ENCODE results near the gene MXD3. TPM values are rescaled to one million over a fixed set of nuclear protein-coding genes. Genes with fewer than 3 reads are reported as not detected.

MXD3 gene
- total and polyA plus RNA-seq, 10 of the 15 experiments (the other 5 are each of a cell fraction or from before 2014, with no cell fraction given) = 0.24 to 29.8 (median 13.5) TPM

GRCh38 chr5:177357459-177358351 is 46.0 kb upstream of the MXD3 start, which contains the start of gene RGS14:
Gene RGS14, plus strand, starts transcription at chr5:177357924. Its CDS starts 101 bp downstream, at chr5:177358025.
- peak; percentile 91 for ATAC-seq
- WGBS (ENCODE audit: insufficient coverage, insufficient replicate concordance, low lambda C conversion rate, missing lambda C conversion rate) = under 1% methylated on average over 35 of the region's 37 CpGs
- TF ChIP-seq BMI1 (IDR thresholded peaks at IDR 0.05; ENCODE audit: borderline replicate concordance) (peak; percentile 78), NBN (IDR thresholded peaks at IDR 0.05) (peak; percentile 98), SMAD5 (IDR thresholded peaks at IDR 0.05; ENCODE audit: low read depth) (no peak), POU2F2 (IDR thresholded peaks at IDR 0.05; ENCODE audit: borderline replicate concordance, low read depth, low read length) (peak; percentile 13; the same call in 1 of the 3 replicates), BRCA1 (IDR thresholded peaks at IDR 0.05; ENCODE audit: low read depth, low read length) (no peak), MEF2A (IDR thresholded peaks at IDR 0.05; ENCODE audit: insufficient read depth, low read depth, low read length) (peak; percentile 52; the same call in 1 of the 2 replicates), SUZ12 (IDR thresholded peaks at IDR 0.05; ENCODE audit: unreplicated experiment) (no peak), ATF7 (IDR thresholded peaks at IDR 0.05; ENCODE audit: low read depth) (peak; percentile 78), RBBP5 (conservative IDR thresholded peaks at IDR 0.05) (no peak), ASH2L (IDR thresholded peaks at IDR 0.05; ENCODE audit: borderline replicate concordance, low read depth) (no peak), REST (IDR thresholded peaks at IDR 0.05; ENCODE audit: low read depth, low read length) (no peak), IKZF2 (IDR thresholded peaks at IDR 0.05) (peak; percentile 77 to 87), CEBPB (IDR thresholded peaks at IDR 0.05; ENCODE audit: borderline replicate concordance in 1 of 2, low read depth in 2 of 2, low read length in 2 of 2) (no peak), CHD1 (IDR thresholded peaks at IDR 0.05; ENCODE audit: low read depth, low read length) (no peak), SREBF1 (IDR thresholded peaks at IDR 0.05; ENCODE audit: low read length) (no peak), SIX5 (IDR thresholded peaks at IDR 0.05; ENCODE audit: low read depth, low read length, severe bottlenecking) (peak; percentile 19), CREM (IDR thresholded peaks at IDR 0.05; ENCODE audit: low read depth) (peak; percentile 86), GABPA (IDR thresholded peaks at IDR 0.05; ENCODE audit: low read depth) (no peak), MEF2B (IDR thresholded peaks at IDR 0.05; ENCODE audit: partially characterized antibody, poor library complexity, severe bottlenecking) (peak; percentile 36), CREB1 (IDR thresholded peaks at IDR 0.05; ENCODE audit: low read depth) (no peak)
- TF ChIP-seq, protein P1, sequence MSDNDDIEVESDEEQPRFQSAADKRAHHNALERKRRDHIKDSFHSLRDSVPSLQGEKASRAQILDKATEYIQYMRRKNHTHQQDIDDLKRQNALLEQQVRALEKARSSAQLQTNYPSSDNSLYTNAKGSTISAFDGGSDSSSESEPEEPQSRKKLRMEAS (IDR thresholded peaks at IDR 0.05; ENCODE audit: low read depth, low read length) = no peak; the same call in 1 of the 2 replicates

More at GRCh38 chr5:177357459-177358351, 46.0 kb upstream of the MXD3 start, which contains the start of gene RGS14:
- POLR2A ChIA-PET = interaction anchor here (0.9 to 2.1 kb wide), 9 partner anchors 9 to 151 kb away, joined by 3 to 14 read pairs (median 5); partner anchors contain the start of gene MXD3
- intact Hi-C loops (cut with micrococcal nuclease; ENCODE audit: unreplicated experiment) (no loop called here), in situ Hi-C loops (cut with MboI) (no loop called here)
- DNase-seq (ENCODE audit: low read depth, low spot score) (peak; percentile 77), FAIRE-seq (peak; percentile 99)
- peaks cover 3% of the 10 kb centered on the region; the same call in 1 of the 3 replicates for H3K9me3 ChIP-seq (replicated peaks; ENCODE audit: control insufficient read depth, insufficient read depth, low read length)
- RAD21 ChIA-PET (ENCODE audit: unreplicated experiment) = interaction anchor here (1.0 to 2.0 kb wide), 5 partner anchors 9 to 98 kb away, joined by 3 to 12 read pairs (median 4); no protein-coding TSS in a partner anchor
- SMC1A ChIA-PET (ENCODE audit: uncharacterized antibody, unreplicated experiment) = interaction anchor here (1.1 to 3.9 kb wide), 8 partner anchors 8 to 222 kb away, joined by 3 to 19 read pairs (median 4); no protein-coding TSS in a partner anchor
- peak within 1 kb of the TSS; percentile 89 for H2AFZ ChIP-seq (ENCODE audit: control insufficient read depth, low read depth, low read length)
- peak within 1 kb of the TSS; percentile 91 for H3K27ac ChIP-seq (ENCODE audit: control insufficient read depth, insufficient read depth)
- H3K9ac ChIP-seq (ENCODE audit: control insufficient read depth, insufficient read depth, low read length) = peak within 1 kb of the TSS; percentile 81
- no peaks in the 10 kb centered on the region; a peak in 1 of 4 replicates for H3K36me3 ChIP-seq (ENCODE audit: control insufficient read depth in 2 of 2, insufficient read depth in 2 of 2, low read length in 1 of 2)
- H3K79me2 ChIP-seq (ENCODE audit: control insufficient read depth, insufficient read depth, low read length) = peaks cover 48% of the 10 kb centered on the region
- BruUV-seq (replicated peaks) = no TSS peak
- CTCF ChIA-PET = interaction anchor here (0.9 to 4.4 kb wide), 9 partner anchors 9 to 151 kb away, joined by 3 to 33 read pairs (median 3); no protein-coding TSS in a partner anchor
- peaks cover 48% of the 10 kb centered on the region for H3K4me1 ChIP-seq (ENCODE audit: control insufficient read depth, insufficient read depth, low read length)
- H3K27me3 ChIP-seq (replicated peaks in 1 of 2; ENCODE audit: control insufficient read depth in 2 of 2, insufficient read depth in 2 of 2, low read length in 1 of 2) = no peaks in the 10 kb centered on the region
- H3K4me2 ChIP-seq (ENCODE audit: control insufficient read depth, insufficient read depth) = peak within 1 kb of the TSS; percentile 99
- peak within 1 kb of the TSS; percentile 99 for H3K4me3 ChIP-seq
- H4K20me1 ChIP-seq (ENCODE audit: control insufficient read depth, insufficient read depth) = no peaks in the 10 kb centered on the region

Measured in GM12878 (cell line).